Measurements from ENCODE around the gene TEAD1. TPM values are rescaled to one million over a fixed set of nuclear protein-coding genes. Genes with fewer than 3 reads are reported as not detected.

TEAD1 gene
- total and polyA plus RNA-seq, 10 of the 15 experiments (the other 5 are each of a cell fraction or from before 2014, with no cell fraction given): 0.01 to 0.59 (median 0.04) TPM; not detected in 6

GRCh38 chr11:12717851-12718291, 43.6 kb downstream of the TEAD1 start (continued):
- TF ChIP-seq BCL3 (IDR thresholded peaks at IDR 0.05; ENCODE audit: borderline replicate concordance, insufficient read depth, low read depth, low read length, poor library complexity, severe bottlenecking): no peak
- TF ChIP-seq POU2F2 (IDR thresholded peaks at IDR 0.05; ENCODE audit: borderline replicate concordance, low read depth, low read length): no peak
- TF ChIP-seq HDGF (IDR thresholded peaks at IDR 0.05): no peak
- no peak for TF ChIP-seq E2F4 (IDR thresholded peaks at IDR 0.05; ENCODE audit: low read depth, low read length)
- TF ChIP-seq NR2C1 (IDR thresholded peaks at IDR 0.05): no peak
- no peak for TF ChIP-seq EED (IDR thresholded peaks at IDR 0.05; ENCODE audit: low read depth)
- TF ChIP-seq ZNF207 (IDR thresholded peaks at IDR 0.05; ENCODE audit: borderline replicate concordance): no peak
- no peak for TF ChIP-seq BRCA1 (IDR thresholded peaks at IDR 0.05; ENCODE audit: low read depth, low read length)
- TF ChIP-seq MYB (IDR thresholded peaks at IDR 0.05; ENCODE audit: borderline replicate concordance, low read depth, low read length): no peak
- no peak for TF ChIP-seq SIN3A (IDR thresholded peaks at IDR 0.05; ENCODE audit: low read depth, low read length)
- TF ChIP-seq MEF2A (IDR thresholded peaks at IDR 0.05; ENCODE audit: insufficient read depth, low read depth, low read length): 0 out of 2 replicates have a peak, but pooled peaks have one; percentile 21
- TF ChIP-seq KDM1A (IDR thresholded peaks at IDR 0.05; ENCODE audit: borderline replicate concordance): no peak
- TF ChIP-seq RELB (IDR thresholded peaks at IDR 0.05; ENCODE audit: low read depth): no peak
- no peak for TF ChIP-seq IRF4 (IDR thresholded peaks at IDR 0.05; ENCODE audit: low read depth, low read length)
- no peak for TF ChIP-seq TARDBP (IDR thresholded peaks at IDR 0.05; ENCODE audit: borderline replicate concordance)
- TF ChIP-seq JUNB (IDR thresholded peaks at IDR 0.05): peak; percentile 28; the same call in 1 of the 2 replicates
- no peak for TF ChIP-seq ZNF687 (IDR thresholded peaks at IDR 0.05)
- TF ChIP-seq YBX1 (IDR thresholded peaks at IDR 0.05): no peak
- TF ChIP-seq SMARCA5 (IDR thresholded peaks at IDR 0.05): no peak
- peak; percentile 47; the same call in 1 of the 2 replicates for TF ChIP-seq MLLT1 (IDR thresholded peaks at IDR 0.05)
- 0 out of 2 replicates have a peak, but pooled peaks have one; percentile 10 for TF ChIP-seq NFYB (IDR thresholded peaks at IDR 0.05; ENCODE audit: insufficient read depth, low read depth, low read length)
- TF ChIP-seq ZNF384 (IDR thresholded peaks at IDR 0.05; ENCODE audit: borderline replicate concordance, low read depth, low read length): no peak
